OCI-LY1 (cell line): ENCODE results near the gene TRAPPC1.

ENCODE experiments used
- H2AFZ ChIP-seq: fragments of 200-600 bp; sonication (generic), shearing (Covaris generic); 2 replicates; pipeline ENCODE4 v1.6.0; 2014; ENCODE audit warnings: antibody characterized with exemption, mild to moderate bottlenecking, low read length
- H3F3A ChIP-seq: fragments of 200-600 bp; sonication (generic), shearing (Covaris generic); 2 replicates; pipeline ENCODE4 v1.6.0; 2014; ENCODE audit warnings: mild to moderate bottlenecking, antibody characterized with exemption, low read length, moderate library complexity; ENCODE audit not compliant: insufficient read depth
- H3K27ac ChIP-seq: fragments of 200-600 bp; sonication (generic); 2 replicates; pipeline ENCODE4 v1.5.1; 2014; ENCODE audit warnings: low read length, mixed run types, mild to moderate bottlenecking, low read depth; ENCODE audit not compliant: poor library complexity, severe bottlenecking
- H3K27me3 ChIP-seq: fragments of 200-600 bp; sonication (generic); 2 replicates; pipeline ENCODE4 v1.6.0; 2014; ENCODE audit warnings: antibody characterized with exemption, mild to moderate bottlenecking, low read length, moderate library complexity; ENCODE audit not compliant: insufficient read depth
- H3K36me3 ChIP-seq: fragments of 200-600 bp; sonication (generic); 2 replicates; pipeline ENCODE4 v1.6.1; 2014; ENCODE audit warnings: mild to moderate bottlenecking, antibody characterized with exemption, low read length, moderate library complexity, mixed read lengths; ENCODE audit not compliant: insufficient read depth
- H3K4me1 ChIP-seq: fragments of 200-600 bp; sonication (generic); 2 replicates; pipeline ENCODE4 v1.5.1; 2014; ENCODE audit warnings: mild to moderate bottlenecking, low read length, moderate library complexity; ENCODE audit not compliant: insufficient read depth, severe bottlenecking
- H3K4me2 ChIP-seq: fragments of 200-600 bp; sonication (generic), shearing (Covaris generic); 2 replicates; pipeline ENCODE4 v1.6.1; 2014; ENCODE audit warnings: low read length
- H3K4me3 ChIP-seq: fragments of 200-600 bp; sonication (generic); 2 replicates; pipeline ENCODE4 v1.5.1; 2014; ENCODE audit warnings: low read length, low read depth, mild to moderate bottlenecking, mixed read lengths; ENCODE audit not compliant: poor library complexity, severe bottlenecking
- H3K79me2 ChIP-seq: fragments of 200-600 bp; shearing (Covaris generic); 2 replicates; pipeline ENCODE4 v1.6.1; 2016; ENCODE audit warnings: mixed run types, low read length, mixed read lengths; ENCODE audit not compliant: insufficient read depth
- H3K9ac ChIP-seq: fragments of 200-600 bp; sonication (generic), shearing (Covaris generic); 2 replicates; pipeline ENCODE4 v1.6.1; 2014; ENCODE audit warnings: mild to moderate bottlenecking, low read length, mixed read lengths
- H3K9me2 ChIP-seq: fragments of 200-600 bp; sonication (generic), shearing (Covaris generic); 2 replicates; pipeline ENCODE4 v1.6.1; 2014; ENCODE audit warnings: low read depth, mild to moderate bottlenecking, low read length, mixed read lengths
- H3K9me3 ChIP-seq: fragments of 200-600 bp; shearing (Covaris generic); 2 replicates; pipeline ENCODE4 v1.6.1; 2014; ENCODE audit warnings: low read length, mixed read lengths
- H4K20me1 ChIP-seq: fragments of 200-600 bp; sonication (generic), shearing (Covaris generic); 2 replicates; pipeline ENCODE4 v1.6.0; 2016; ENCODE audit warnings: mild to moderate bottlenecking, low read length; ENCODE audit not compliant: insufficient read depth
- EZH2 ChIP-seq: fragments of 200-600 bp; sonication (generic), shearing (Covaris generic); IDR thresholded peaks from 2 replicates; pipeline ENCODE4 v1.8.0; 2017; ENCODE audit warnings: borderline replicate concordance, mixed run types, mild to moderate bottlenecking, antibody characterized with exemption, low read length, moderate library complexity, mixed read lengths
- TF ChIP-seq, protein P1 (sequence below): fragments of 200-600 bp; sonication (generic), shearing (Covaris generic); IDR thresholded peaks from 2 replicates; pipeline ENCODE4 v1.5.1; 2017; ENCODE audit warnings: mild to moderate bottlenecking, antibody characterized with exemption, low read length, moderate library complexity, mixed read lengths

Gene TRAPPC1

GRCh38 chr17:7882629-7883028 is 49.1 kb downstream of the TRAPPC1 start:
- peak overlapping the region; percentile 60 for H3K4me3 ChIP-seq
- no peaks in the 10 kb centered on the region for H3K9me2 ChIP-seq
- H3K4me1 ChIP-seq: peaks cover 54% of the 10 kb centered on the region
- no peak overlapping the region for H2AFZ ChIP-seq
- TF ChIP-seq, protein P1, sequence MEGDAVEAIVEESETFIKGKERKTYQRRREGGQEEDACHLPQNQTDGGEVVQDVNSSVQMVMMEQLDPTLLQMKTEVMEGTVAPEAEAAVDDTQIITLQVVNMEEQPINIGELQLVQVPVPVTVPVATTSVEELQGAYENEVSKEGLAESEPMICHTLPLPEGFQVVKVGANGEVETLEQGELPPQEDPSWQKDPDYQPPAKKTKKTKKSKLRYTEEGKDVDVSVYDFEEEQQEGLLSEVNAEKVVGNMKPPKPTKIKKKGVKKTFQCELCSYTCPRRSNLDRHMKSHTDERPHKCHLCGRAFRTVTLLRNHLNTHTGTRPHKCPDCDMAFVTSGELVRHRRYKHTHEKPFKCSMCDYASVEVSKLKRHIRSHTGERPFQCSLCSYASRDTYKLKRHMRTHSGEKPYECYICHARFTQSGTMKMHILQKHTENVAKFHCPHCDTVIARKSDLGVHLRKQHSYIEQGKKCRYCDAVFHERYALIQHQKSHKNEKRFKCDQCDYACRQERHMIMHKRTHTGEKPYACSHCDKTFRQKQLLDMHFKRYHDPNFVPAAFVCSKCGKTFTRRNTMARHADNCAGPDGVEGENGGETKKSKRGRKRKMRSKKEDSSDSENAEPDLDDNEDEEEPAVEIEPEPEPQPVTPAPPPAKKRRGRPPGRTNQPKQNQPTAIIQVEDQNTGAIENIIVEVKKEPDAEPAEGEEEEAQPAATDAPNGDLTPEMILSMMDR: no peak
- no peak for TF ChIP-seq EZH2
- peaks cover 17% of the 10 kb centered on the region for H3K79me2 ChIP-seq
- peak overlapping the region; percentile 85 for H3K4me2 ChIP-seq
- H3K27me3 ChIP-seq: no peaks in the 10 kb centered on the region
- H3K9ac ChIP-seq: peak overlapping the region; percentile 81
- H3F3A ChIP-seq: peaks cover 12% of the 10 kb centered on the region; the same call in 1 of the 2 replicates
- peak overlapping the region; percentile 97 for H3K27ac ChIP-seq
- no peaks in the 10 kb centered on the region for H4K20me1 ChIP-seq
- peaks cover 24% of the 10 kb centered on the region for H3K36me3 ChIP-seq
- H3K9me3 ChIP-seq: no peaks in the 10 kb centered on the region

DNA sequence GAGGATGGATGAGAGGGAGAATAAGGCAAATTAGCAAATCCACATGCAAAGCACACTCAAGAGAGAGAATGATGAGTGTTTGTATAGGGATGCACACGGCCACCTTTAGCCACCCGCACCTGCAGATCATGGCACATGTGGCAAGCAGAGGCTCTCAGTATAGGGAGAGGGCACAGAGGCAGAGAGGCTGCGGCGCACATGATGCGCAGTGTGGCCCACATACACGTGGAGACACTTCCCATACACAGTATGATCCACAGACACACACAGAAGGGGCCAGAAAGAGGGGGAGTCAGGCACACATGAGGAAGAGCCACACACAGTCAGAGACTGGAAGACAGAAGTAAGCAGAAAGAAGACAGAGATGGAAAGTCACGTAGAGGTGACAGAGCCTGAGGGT is 49.7 kb downstream of the TRAPPC1 start:
- Histone ChIP-seq H2AFZ (no peak overlapping the region), H3F3A (peaks cover 12% of the 10 kb centered on the region; the same call in 1 of the 2 replicates), H3K4me3 (peak overlapping the region; percentile 60), H3K4me2 (peak overlapping the region; percentile 85), H3K9me2 (no peaks in the 10 kb centered on the region), H3K27me3 (no peaks in the 10 kb centered on the region), H3K36me3 (peaks cover 28% of the 10 kb centered on the region), H3K4me1 (peaks cover 51% of the 10 kb centered on the region), H3K79me2 (peaks cover 16% of the 10 kb centered on the region), H3K9me3 (no peaks in the 10 kb centered on the region), H3K9ac (peak overlapping the region; percentile 81), H3K27ac (peak overlapping the region; percentile 97), H4K20me1 (no peaks in the 10 kb centered on the region)
- TF ChIP-seq, protein P1: no peak
- TF ChIP-seq EZH2: no peak

- TF ChIP-seq EZH2: no peak
- TF ChIP-seq, protein P1: no peak
- Histone ChIP-seq H4K20me1 (no peaks in the 10 kb centered on the region), H3K9me3 (no peaks in the 10 kb centered on the region), H3K9ac (peak overlapping the region; percentile 81), H3F3A (peaks cover 12% of the 10 kb centered on the region; the same call in 1 of the 2 replicates), H2AFZ (no peak overlapping the region), H3K4me3 (peak overlapping the region; percentile 60), H3K4me2 (peak overlapping the region; percentile 85), H3K27ac (peak overlapping the region; percentile 97), H3K36me3 (peaks cover 29% of the 10 kb centered on the region), H3K4me1 (peaks cover 46% of the 10 kb centered on the region), H3K79me2 (peaks cover 10% of the 10 kb centered on the region), H3K9me2 (no peaks in the 10 kb centered on the region), H3K27me3 (no peaks in the 10 kb centered on the region)
These were observed 50.3 kb downstream of the TRAPPC1 start for GRCh38 chr17:7881276-7882054.
